HFF-Myc (cell line): ENCODE data around the gene ABCG1.

Experiments
- DNase-seq: peaks from one replicate; pipeline ENCODE4 v3.0.0-alpha.2; 2011; ENCODE audit warnings: low read depth; ENCODE audit errors: extremely low read depth
- H3K4me3 ChIP-seq: replicated peaks from 2 replicates; pipeline ENCODE4 v1.5.1; 2011; ENCODE audit warnings: low read depth, mild to moderate bottlenecking, control low read depth, low read length
- TF ChIP-seq, protein P1 (sequence below): IDR thresholded peaks from 2 replicates; pipeline ENCODE4 v1.5.1; 2012; ENCODE audit warnings: mild to moderate bottlenecking, low read depth, low read length, control low read depth; ENCODE audit errors: missing control alignments

Gene ABCG1

DNA sequence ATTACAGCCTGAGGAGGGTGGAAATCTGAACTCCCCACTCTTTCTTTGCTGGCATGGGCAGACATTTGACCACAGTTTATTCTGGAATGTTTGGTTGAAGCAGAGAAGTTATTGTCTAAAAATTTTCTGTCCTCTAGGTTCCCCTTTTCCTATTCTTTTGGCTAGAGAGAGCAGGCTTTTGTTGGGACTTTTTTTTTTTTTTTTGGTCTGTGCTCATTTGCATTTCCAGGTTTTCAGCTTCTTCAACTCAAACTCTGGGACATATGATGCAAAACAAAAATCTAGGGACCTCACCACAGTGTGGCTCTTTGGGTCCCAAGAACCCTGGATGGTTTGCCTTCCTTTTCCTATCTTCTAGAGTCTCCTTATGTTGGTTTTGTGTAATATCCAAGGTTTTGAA lies 10.9 kb upstream of the ABCG1 start:
- DNase-seq, result no peak
- H3K4me3 ChIP-seq, result no peak overlapping the region
- TF ChIP-seq, protein P1, sequence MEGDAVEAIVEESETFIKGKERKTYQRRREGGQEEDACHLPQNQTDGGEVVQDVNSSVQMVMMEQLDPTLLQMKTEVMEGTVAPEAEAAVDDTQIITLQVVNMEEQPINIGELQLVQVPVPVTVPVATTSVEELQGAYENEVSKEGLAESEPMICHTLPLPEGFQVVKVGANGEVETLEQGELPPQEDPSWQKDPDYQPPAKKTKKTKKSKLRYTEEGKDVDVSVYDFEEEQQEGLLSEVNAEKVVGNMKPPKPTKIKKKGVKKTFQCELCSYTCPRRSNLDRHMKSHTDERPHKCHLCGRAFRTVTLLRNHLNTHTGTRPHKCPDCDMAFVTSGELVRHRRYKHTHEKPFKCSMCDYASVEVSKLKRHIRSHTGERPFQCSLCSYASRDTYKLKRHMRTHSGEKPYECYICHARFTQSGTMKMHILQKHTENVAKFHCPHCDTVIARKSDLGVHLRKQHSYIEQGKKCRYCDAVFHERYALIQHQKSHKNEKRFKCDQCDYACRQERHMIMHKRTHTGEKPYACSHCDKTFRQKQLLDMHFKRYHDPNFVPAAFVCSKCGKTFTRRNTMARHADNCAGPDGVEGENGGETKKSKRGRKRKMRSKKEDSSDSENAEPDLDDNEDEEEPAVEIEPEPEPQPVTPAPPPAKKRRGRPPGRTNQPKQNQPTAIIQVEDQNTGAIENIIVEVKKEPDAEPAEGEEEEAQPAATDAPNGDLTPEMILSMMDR, result no peak

DNA sequence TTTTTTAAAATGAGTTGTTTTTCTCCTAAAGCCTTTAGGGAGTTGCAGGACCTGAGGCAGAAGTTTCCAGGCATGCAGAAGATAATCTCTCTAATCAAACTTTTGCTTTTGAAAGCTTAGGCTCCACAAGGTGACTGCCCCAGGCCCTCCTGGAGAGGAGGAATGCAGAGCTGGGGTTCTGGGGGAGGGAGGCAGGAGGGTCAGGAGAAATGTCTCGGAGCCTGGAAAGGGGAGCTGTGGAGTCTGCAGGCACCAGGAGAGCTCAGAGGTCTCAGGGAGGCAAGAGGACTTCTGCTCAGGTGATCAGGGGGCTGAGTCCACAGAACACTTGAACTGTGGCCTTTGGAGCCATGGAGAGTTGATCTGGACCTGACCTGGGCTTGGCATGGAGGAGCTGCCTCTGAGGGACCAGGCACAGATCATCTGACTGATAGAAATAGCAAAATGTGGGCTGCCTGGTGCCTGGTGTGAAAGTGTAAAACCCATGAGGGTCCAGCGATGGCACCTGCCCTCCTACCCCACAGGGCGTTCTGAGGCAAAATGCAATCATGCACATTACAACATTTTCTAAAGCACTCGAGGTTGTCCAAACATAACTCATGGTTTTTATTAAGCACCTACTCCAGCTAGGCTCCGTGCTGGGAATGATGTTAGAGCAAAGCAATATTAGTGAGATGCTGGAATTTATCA lies 10.0 kb upstream of the ABCG1 start:
- H3K4me3 ChIP-seq, result no peak overlapping the region
- no peak for DNase-seq
- TF ChIP-seq, protein P1, result no peak

DNA sequence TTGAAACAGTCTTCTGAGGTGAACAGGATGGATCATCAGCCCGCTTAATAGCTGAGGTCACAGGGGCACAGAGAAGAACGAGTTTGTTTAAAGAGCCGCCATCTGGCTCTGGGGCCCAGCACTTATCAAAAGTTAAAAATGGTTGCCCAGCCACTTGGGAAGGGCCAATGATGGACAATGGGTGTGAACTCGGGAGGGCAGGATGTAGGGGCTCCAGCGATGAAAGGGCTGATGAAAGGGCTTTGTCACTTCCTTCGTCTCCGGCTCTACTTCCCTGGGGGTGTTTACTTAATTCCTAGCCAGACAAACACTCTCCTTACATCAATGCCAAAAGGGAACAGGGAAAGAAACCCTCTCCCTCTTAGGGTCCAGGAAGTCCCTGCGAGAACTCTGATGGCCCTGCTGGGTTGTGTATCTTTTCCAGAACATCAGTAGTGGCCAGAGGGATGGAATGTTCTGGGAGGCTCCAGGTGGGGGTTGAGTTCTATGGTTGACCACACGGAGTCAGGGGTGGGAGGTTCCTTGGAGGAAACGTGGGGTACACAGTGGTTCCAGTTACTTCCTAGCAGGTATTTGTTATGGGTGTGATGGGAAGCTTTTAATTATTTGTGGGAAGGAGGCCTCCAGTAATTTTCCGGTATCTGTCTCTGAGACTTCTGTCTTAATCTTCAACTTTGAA lies 9.0 kb upstream of the ABCG1 start:
- DNase-seq, result no peak

DNA sequence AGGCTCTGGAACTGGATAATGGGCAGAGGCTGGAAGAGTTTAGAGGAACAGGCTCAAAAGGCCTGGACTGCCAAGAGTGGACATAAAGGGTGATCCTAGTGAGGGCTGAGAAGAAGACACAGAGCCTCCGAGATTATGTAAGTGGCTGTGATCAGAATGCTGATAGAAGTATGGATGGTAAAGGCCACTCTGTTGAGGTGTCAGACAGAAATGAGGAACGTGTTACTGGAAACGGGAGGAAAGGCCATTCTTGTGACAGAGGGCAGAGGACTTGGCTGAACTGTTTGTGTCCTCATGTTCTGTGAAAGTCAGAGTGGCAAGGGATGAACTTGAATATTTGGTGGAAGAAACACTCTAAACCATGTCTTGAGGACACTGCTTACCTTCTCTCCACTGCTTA lies 6.7 kb upstream of the ABCG1 start:
- H3K4me3 ChIP-seq, result no peak overlapping the region
- DNase-seq, result no peak
- TF ChIP-seq, protein P1, result no peak

More for the DNA sequence above, 9.0 kb upstream of the ABCG1 start:
- H3K4me3 ChIP-seq, result no peak overlapping the region
- TF ChIP-seq, protein P1, result no peak

DNA sequence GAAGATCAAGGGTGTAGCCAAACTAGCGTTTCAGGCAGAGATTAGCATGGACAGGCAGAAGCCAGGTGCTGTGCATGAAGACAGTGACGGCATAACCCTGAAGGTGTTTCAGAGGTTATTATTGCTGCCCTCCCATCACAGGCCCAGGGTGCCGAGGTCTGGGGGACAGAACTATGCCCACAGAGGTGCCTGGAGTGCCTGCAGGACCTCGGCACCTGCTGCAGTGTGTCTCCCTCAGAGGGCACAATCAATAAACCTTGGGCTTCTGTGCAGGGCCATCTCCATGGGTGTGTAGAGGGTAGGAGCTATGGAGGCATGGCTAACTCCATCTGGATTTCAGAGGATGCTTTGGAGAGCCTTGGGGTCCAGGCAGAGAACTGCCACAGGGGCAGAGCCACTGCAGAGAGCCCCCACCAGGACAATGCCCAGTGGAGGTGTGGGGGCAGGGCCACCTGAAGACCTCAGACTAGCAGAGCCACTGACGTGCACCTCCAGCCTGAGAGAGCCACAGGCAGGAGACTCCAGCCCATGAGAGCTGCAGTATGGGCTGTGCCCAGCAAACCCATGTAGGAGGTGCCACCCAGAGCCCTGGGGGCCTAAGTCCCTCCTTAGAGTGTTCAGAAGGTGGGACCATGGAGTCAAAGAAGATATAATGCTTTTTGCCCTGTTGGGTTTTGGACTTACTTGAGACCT lies 5.7 kb upstream of the ABCG1 start:
- DNase-seq, result no peak
- no peak overlapping the region for H3K4me3 ChIP-seq
- TF ChIP-seq, protein P1, result no peak

DNA sequence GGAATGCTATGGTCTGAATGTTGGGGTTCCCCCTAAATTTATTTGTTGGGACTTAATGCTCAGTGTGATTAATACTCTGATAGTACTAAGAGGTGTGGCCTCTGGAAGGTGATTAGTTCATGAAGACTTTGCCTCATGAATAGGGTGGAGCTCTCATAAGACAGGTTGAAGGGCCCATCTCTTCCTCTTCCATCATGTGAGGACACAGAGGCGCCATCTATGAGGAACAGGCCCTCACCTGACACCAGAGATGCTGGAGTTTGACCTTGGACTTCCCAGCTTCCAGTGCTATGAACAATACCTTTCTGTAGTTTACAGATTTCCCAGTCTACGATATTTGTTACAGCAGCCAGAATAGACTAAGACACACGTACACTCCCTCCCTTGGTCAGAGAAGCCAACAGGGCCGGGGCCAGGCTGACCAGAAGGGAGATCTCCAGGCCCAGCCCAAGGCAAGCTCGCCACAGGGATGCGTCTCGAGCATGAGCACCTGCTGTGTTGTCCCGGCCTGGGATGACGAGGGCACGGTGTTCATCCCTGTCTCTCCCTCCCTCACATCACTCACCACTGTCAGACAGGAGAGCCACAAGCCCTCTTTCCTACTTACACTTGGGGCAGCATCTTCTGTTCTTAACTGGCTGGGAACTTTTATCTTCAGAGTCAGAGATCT lies 4.7 kb upstream of the ABCG1 start:
- no peak overlapping the region for H3K4me3 ChIP-seq
- TF ChIP-seq, protein P1, result no peak
- DNase-seq, result no peak
